ENCODE results near the gene PDZD4.

The PDZD4 gene

DNA sequence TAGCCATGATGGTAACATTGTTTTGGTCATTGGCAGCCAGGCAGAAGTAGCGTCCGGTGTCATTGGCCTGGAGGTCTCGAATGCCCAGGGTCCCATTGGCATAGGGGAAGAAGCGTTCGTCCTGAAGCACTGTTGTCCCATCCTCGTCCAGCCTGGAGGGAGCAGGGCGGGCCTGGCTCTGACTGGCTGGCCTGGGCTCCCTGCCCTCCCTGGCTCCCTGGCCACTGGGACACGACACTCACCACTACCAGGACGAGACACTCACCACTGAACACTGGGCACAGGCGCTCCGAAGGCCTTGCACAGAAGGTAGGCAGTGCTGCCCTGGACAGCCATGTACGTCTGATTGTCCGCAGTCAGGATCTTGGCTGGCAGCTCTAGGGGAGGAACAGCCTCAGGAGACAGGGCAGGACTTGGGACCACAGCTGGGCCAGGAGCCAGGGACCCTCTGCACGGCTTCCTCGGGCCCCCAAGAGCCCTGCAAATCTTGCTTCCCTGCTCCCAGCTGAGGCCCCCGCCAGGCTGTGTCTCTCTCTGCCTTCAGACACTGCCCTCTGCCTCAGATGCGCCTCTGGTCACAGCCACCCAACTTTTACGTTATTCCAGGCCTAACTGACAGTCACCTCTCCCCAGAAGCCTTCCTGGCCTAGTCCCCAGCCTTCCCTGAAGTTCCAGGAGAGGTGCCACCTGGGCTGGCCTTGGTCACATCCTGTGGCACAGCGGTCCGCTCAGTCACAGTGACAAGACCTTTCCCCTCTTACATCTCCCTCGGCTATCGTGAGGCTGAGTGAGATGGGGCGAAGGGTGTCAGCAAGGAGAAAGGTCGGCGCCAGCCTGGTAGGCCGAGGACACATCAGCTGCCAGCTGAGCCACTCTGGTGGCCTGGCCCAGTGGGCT lies 38.5 kb upstream of the PDZD4 start:
- DNase-seq (ENCODE audit: low spot score) = no peak
- no peak for FAIRE-seq

DNA sequence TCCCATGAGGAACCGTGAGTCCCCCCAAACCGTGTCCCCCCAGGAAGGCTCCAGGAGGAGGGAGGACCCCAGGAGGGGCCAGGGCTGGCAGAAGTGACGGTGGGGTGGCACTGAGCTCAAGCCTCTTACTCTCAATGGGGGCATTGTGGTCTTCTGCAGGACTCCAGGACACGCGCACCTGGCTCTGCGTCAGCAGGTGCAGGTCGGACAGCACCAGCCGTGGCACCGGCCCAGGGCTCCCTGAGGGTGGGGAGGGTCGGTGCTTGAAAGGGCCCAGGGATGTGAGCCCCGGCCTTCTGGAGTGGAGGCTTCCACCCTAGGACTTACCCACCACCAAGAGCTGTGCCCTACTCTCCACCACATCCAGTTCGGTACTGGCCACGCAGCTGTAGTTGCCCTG lies 37.3 kb upstream of the PDZD4 start:
- FAIRE-seq (no peak), DNase-seq (ENCODE audit: low spot score) (no peak)

- no peak for FAIRE-seq
- no peak for DNase-seq (ENCODE audit: low spot score)
Measured at GRCh38 chrX:153867139-153867538, 36.8 kb upstream of the PDZD4 start.

GRCh38 chrX:153866302-153867019 lies 36.1 kb upstream of the PDZD4 start:
- DNase-seq (ENCODE audit: low spot score) = no peak
- no peak for FAIRE-seq

GRCh38 chrX:153865685-153866084 lies 35.3 kb upstream of the PDZD4 start:
- DNase-seq (ENCODE audit: low spot score) (no peak), FAIRE-seq (no peak)

GRCh38 chrX:153865321-153865580 lies 34.9 kb upstream of the PDZD4 start:
- DNase-seq (ENCODE audit: low spot score) (no peak), FAIRE-seq (no peak)

DNA sequence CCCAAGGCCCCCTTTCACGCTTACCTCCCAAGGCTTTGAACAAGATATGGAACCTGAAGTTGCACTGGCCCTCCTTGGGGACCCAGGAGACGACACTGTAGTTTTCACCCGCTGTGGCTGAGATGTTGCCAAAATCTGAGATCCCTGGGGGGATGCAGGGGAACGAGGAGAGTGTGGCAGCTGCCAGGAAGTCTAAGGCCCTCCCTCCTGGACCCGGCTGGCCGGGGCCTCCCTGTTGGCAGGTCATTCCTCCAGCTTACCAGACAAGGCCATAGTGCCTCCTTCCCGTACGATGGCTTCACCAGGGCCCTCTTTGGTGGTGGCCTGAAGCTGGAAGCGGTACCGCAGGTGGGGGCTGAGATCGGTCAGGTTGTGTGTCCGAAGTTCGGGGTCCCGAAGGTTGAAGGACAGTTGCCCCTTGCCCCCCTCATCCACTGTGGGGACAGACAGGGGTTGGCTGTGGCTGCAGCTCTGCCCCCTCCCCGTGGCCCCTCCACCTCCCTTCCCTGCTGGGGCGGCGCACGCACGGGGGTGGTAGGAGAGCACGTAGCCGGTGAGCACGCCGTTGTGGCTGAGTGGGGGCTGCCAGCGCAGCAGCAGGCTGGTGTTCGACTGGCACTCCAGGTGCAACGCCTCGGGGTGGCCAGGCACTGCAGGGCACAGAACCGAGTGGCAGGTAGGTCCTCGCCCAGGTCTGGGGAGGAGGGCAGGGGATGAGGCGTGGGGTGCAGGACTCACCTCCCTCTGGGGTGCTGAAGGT lies 34.4 kb upstream of the PDZD4 start:
- DNase-seq (ENCODE audit: low spot score) (no peak), FAIRE-seq (no peak)

DNA sequence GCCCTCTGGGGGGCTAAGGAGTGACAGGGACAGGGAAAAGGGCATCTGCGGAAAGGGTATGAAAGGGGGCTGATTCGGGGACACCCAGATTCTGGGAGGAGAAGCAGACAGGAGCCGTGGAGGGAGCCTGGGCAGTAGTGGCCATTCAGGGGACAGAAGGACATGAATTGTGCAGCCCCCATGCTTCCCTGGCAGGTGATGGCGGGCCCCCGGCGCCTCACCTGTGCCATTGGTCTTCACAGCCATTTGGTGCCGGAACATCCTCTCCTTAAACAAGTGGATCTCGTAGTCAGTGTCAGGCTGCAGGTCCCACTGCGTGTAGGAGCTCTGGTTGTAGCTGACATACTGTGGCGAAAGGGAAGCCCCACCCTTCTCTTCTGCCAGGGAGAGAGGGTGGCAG lies 33.8 kb upstream of the PDZD4 start:
- DNase-seq (ENCODE audit: low spot score) (no peak), FAIRE-seq (no peak)

- DNase-seq (ENCODE audit: low spot score) = no peak
- FAIRE-seq = no peak
Measured at GRCh38 chrX:153863251-153863991, 33.1 kb upstream of the PDZD4 start.

- no peak for FAIRE-seq
Measured at GRCh38 chrX:153862369-153863250, 32.3 kb upstream of the PDZD4 start.

DNA sequence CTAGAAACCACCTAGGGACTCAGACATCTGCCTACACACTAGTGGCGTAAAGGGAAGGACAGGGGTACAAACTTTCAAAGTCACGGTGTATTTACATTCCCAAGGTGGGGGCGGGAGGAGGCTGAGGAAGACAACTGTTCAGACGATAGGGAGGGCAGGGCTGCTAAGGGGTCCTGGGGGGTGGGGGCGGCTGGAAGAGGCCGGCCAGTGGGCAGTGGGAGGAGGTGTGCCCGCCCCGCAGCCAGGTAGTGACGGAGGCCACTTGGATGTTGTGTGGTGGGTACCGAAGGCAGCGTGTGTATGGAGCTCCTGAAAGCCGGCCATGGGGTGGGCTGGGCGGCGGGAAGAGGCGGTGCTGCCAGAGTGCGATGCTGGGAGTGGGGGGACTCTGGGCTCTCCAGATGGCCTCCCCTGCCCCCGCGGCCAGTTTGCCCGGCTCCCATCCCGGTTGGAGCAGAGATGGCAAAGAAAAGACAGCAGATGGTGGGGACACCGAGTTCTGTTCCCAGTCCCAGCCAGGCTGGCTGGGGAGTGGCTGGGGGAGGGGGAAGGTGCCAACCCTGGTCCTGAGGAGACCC lies 31.5 kb upstream of the PDZD4 start:
- no peak for FAIRE-seq
- no peak for DNase-seq (ENCODE audit: low spot score)

More at GRCh38 chrX:153862369-153863250, 32.3 kb upstream of the PDZD4 start:
- no peak for DNase-seq (ENCODE audit: low spot score)

DNA sequence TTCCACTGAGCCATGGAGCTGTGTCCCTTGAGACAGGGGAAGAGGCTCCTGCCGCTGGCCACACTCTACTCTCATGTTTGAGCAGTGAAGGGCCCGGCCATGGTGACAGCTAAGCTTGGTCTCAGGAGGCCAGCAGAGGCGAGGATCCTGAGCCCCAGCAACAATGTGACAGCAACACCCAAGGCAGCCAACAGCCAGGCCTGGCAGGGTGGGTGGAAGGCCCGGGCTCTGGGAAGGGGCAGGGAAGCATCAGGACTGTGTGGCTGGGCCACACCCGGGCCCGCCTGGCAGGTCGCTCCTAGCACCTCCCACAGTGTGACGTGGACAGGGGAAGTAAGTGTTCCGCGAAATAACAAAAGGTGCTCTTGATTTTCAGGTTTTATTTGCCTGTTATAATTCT lies 30.8 kb upstream of the PDZD4 start:
- no peak for FAIRE-seq

DNA sequence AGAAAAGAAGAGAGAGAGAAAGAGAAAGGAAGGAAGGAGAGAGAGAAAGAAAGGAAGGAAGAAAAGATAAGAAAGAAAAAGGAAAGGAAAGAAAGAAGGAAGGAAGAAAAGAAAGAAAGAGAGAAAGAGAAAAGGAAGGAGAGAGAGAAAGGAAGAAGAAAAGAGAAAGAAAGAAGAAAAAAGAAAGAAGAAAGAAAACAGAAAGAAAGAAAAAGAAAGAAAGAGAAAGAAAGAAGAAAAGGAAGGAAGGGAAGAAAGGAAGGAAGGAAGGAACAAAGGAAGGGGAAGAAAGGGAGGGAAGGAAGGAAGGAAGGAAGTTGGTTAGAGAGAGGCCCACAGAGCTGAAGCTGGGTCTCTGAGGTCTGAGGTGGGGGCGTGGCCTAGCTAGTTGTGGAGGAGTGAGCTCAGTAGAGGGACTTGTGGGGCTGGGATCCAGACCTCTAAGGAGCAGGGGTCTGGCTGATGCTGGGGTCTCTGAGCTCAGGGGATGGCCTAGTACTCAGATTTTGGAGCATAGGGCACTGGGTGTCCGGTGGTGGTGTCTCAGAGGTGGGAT lies 27.1 kb upstream of the PDZD4 start:
- no peak for DNase-seq (ENCODE audit: low spot score)
- no peak for FAIRE-seq

More for the DNA sequence above, 30.8 kb upstream of the PDZD4 start:
- DNase-seq (ENCODE audit: low spot score) = no peak

GRCh38 chrX:153854702-153855101 lies 24.4 kb upstream of the PDZD4 start:
- FAIRE-seq (no peak), DNase-seq (ENCODE audit: low spot score) (no peak)

- FAIRE-seq (no peak), DNase-seq (ENCODE audit: low spot score) (no peak)
Measured at GRCh38 chrX:153853902-153854267, 23.5 kb upstream of the PDZD4 start.

- FAIRE-seq = no peak
- DNase-seq (ENCODE audit: low spot score) = no peak
Measured at GRCh38 chrX:153853180-153853901, 23.0 kb upstream of the PDZD4 start.

DNA sequence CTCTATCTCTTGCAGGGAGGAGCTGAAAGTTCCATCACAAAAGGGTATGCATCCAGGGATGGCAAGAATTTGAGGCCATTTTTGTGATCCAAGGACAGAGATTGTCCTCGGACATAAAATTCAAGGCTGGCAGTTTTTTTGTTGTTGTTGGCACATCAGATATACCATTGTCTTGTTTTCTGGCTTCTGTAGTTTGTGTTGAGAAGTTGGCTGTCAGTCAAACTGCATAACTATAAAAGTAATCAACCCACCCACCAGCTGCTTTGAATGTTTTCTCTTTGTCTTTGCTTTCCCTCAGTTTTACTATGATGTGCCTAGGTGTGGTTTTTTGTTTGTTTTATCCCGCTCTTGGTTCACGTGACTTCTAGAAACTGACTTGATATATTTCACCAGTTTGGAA lies 21.6 kb upstream of the PDZD4 start:
- FAIRE-seq = no peak
- DNase-seq (ENCODE audit: low spot score) = no peak

GRCh38 chrX:153848325-153848724 lies 18.0 kb upstream of the PDZD4 start:
- no peak for DNase-seq (ENCODE audit: low spot score)
- FAIRE-seq = no peak

- no peak for DNase-seq (ENCODE audit: low spot score)
- FAIRE-seq = no peak
Measured at GRCh38 chrX:153845842-153846241, 15.5 kb upstream of the PDZD4 start.

Data from RCC 7860 (cell line).